Measurements from ENCODE around the gene C14orf132.

DNA sequence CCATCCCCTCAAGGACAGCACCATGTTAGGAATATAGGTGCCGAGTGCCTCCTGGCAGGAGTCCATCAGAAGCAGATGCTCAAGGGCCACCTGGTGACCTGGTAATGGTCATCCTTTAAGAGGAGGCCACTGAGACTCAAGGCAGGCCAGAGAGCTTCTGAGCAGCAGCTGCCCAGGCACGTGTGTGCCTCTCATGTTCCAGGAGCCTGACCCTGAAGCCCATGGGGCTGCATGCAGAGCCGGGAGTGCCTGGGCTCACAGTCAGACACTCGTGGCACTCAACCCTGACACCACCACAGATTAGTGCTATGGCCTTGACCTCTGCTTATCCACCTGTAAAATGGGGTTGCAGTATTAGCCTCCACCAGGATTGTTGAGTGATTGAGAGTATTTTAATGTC lies 45.6 kb downstream of the C14orf132 start:
- TF ChIP-seq, protein P1, sequence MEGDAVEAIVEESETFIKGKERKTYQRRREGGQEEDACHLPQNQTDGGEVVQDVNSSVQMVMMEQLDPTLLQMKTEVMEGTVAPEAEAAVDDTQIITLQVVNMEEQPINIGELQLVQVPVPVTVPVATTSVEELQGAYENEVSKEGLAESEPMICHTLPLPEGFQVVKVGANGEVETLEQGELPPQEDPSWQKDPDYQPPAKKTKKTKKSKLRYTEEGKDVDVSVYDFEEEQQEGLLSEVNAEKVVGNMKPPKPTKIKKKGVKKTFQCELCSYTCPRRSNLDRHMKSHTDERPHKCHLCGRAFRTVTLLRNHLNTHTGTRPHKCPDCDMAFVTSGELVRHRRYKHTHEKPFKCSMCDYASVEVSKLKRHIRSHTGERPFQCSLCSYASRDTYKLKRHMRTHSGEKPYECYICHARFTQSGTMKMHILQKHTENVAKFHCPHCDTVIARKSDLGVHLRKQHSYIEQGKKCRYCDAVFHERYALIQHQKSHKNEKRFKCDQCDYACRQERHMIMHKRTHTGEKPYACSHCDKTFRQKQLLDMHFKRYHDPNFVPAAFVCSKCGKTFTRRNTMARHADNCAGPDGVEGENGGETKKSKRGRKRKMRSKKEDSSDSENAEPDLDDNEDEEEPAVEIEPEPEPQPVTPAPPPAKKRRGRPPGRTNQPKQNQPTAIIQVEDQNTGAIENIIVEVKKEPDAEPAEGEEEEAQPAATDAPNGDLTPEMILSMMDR (IDR thresholded peaks at IDR 0.05), result no peak
- no peak for TF ChIP-seq POLR2A (IDR thresholded peaks at IDR 0.05)

Measured in esophagus squamous epithelium (tissue), 4 donors.